Right renal cortex interstitium (tissue), 3 donors: Measurements from ENCODE around the gene MTERF2. TPM values are rescaled to one million over a fixed set of nuclear protein-coding genes. Genes with fewer than 3 reads are reported as not detected.
"Not testable (repeated sequence)": the region's sequence is repeated elsewhere in the genome, so short reads cannot be mapped to it uniquely, and the experiment has no call there.

Source experiments
- DNase-seq, 3 donors: peaks; one replicate each; pipeline ENCODE4 v3.0.0-alpha.2; 2013; ENCODE audit warnings: low read depth in 3 of 3, low spot score in 2 of 3
- polyA plus RNA-seq, 3 donors: library from polyadenylated mRNA; unstranded; fragments of 120-200 nt; gene quantifications; one replicate each; pipeline ENCODE4 v1.2.1, GENCODE V29; 2013; ENCODE audit not compliant: insufficient read length in 3 of 3

The MTERF2 gene, protein sequence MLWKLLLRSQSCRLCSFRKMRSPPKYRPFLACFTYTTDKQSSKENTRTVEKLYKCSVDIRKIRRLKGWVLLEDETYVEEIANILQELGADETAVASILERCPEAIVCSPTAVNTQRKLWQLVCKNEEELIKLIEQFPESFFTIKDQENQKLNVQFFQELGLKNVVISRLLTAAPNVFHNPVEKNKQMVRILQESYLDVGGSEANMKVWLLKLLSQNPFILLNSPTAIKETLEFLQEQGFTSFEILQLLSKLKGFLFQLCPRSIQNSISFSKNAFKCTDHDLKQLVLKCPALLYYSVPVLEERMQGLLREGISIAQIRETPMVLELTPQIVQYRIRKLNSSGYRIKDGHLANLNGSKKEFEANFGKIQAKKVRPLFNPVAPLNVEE
- polyA plus RNA-seq: 10 to 100 TPM; 28.6 to 34.2 (median 33.9) TPM

DNA sequence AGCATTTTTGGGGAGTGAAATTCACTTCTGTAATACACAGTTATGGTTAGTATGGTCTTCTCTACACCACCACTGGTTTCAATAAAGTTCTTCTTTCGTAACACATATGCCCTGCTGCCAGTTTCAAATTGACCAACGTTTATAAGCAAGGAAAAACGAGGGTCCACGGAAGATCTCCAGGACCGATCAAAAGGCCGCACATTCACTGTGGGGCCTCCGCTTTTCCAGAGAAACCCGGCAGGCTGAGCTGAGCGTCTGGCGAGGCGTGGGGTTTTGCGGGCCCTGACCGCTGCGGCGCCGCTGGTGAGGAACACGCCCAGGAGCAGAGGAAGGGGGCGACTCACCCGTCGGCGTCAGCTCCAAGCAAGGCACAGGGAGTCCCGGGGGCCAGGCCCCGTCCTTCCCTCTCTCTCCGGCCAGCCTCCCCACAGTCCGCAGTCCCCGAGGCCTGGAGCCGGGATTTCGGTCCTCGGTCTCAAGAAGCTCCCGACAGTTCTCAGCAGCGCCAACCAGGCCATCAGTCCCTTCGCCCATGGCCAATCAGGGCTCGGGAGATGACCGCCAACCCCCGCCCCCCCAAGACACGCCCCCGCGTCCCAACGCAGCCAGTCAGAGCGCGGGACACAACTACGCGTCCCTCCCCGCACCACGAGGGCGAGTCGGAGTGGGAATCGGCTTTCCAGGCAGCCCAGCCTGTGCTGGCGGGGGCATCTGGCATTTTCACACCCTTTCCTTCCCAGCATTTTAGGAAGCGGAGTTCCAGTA, at the start of gene MTERF2:
Gene MTERF2 (minus strand): TSS at position 522 of the 765 bp plus-strand sequence. CDS start 8,432 bp downstream, outside the sequence.
- peak; percentile 68 to 89 (median 79) for DNase-seq

DNA sequence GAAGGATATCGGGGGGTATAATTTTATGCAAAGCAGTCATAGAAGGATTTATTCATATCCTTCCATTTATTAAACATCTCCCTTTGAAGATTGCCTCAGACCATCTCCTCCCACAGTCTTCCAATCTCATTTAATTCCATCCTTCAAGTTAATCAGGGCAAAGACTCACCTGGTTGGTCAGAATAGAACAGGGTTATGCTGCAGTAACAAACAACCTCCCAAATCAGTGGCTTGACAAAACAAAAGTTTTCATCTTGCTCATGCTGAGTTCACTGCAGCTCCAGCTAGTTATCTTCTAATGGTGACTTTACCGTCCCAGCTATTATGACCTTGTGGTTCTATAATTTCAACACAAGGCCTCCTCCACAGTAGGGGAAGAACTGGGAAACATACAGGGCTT, 48.8 kb upstream of the MTERF2 start:
- no peak for DNase-seq

DNA sequence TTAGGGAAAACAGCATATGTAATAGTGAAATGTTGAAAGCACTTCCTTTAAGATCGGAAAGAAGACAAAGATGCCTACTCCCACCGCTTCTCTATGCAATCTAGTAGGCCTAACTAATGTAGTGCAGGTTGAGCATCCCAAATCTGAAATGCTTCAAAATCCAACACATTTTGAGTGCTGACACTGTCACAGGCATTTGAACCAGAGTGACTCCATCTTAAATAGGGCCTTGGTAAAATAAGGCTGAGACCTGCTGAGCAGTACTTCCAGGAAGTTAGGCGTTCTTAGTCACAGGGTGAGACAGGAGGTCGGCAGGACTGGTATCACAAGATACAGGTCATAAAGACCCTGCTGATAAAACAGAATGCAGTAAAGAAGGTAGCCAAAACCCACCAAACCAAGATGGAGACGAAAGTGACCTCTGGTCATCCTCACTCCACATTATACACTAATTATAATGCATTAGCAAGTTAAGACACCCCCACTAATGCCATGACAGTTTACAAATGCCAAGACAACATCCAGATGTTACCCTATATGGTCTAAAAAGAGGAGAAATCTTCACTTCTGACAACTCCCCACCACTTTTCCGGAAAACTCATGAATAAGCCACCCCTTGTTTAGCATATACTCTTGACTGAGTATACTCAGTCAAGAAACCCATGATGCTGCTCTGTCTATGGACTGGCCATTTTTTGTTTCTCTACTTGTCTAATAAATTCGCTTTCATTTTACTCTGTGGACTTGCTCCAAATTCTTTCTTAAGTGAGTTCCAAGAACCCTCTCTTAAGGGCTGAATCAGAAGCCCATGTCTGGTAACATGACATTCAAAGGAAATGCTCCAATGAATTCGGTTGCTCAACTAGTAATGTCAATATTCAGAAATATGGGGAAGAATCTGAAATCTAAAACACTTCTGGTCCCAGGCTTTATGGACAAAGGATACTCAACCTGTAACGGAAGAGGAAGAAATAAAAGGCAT, 47.1 kb upstream of the MTERF2 start:
- no peak for DNase-seq

- DNase-seq: no peak
These were observed 45.3 kb upstream of the MTERF2 start for GRCh38 chr12:107032266-107032665.

- no peak for DNase-seq
These were observed 44.1 kb upstream of the MTERF2 start for GRCh38 chr12:107031061-107031460.

GRCh38 chr12:107029081-107029480, 42.1 kb upstream of the MTERF2 start:
- DNase-seq: no peak

- DNase-seq: peak; percentile 38 to 58 (median 55)
These were observed 40.7 kb upstream of the MTERF2 start for GRCh38 chr12:107027636-107028053.

- DNase-seq: peak in 1 of 3 donors; percentile 2
These were observed 40.1 kb upstream of the MTERF2 start for GRCh38 chr12:107026806-107027635.

GRCh38 chr12:107026356-107026755, 39.4 kb upstream of the MTERF2 start:
- DNase-seq: not testable (repeated sequence)

DNA sequence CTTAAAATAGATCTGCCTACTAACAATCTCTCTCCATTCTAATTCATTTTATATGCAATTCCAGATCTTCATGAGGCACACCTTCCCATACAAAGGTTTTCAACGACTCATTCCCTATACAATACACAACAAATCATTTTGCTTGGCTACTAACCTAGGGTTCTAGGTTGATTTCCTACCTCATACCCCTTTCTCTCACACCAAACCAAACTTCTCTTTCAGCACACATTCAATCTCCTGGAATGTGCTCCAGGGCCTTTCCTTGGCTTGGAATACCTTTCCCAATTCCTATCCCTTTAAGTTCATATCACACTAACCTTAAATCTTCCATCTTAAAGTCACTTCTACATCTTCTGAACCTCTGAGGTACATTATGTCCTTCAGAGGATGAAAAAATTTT, 38.7 kb upstream of the MTERF2 start:
- DNase-seq: no peak

GRCh38 chr12:107019546-107019945, 32.6 kb upstream of the MTERF2 start:
- no peak for DNase-seq

GRCh38 chr12:107017042-107017441, 30.1 kb upstream of the MTERF2 start:
- no peak for DNase-seq

DNA sequence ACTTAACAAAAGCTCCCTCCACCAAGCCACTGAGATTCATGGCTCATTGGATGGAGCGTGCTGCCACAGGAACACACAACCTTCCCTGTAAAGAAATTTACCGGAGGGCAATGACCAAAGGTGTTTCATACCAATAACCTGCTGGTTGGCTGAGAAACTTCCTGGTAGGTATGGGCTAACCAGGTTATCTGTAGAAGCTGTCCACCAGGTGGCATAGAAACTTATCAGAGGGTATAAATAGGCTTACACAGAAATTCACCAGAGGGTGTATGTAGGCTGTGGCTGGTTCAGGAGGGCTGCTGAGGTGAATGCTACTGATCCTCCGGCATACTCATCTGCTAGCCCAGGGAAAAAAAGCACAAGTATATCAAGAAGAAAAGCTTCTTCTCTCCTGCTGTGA, 27.1 kb upstream of the MTERF2 start:
- DNase-seq: no peak

DNA sequence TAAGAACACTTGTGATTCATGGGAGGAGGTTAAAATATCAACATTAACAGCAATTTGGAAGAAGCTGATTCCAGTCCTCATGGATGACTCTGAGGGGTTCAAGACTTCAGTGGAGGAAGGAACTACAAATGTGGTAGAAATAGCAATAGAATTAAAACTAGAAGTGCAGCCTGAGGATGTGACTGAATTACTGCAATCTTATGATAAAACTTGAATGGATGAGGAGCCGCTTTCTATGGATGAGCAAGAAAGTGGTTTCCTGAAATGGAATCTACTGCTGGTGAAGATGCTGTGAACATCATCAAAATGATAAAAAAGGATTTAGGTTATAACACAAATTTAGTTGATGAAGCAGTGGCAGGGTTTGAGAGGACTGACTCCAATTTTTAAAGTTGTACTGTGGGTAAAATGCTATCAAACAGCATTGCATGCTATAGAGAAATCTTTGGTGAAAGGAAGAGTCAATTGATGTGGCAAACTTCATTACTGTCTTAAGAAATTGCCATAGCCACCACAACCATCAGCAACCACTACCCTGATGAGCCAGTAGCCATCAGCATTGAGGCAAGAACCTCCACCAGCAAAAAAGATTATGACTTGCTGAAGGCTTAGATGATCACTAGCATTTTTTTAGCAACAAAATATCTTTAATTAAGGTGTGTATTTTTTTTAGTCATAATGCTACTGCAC, 25.9 kb upstream of the MTERF2 start:
- DNase-seq: no peak

DNA sequence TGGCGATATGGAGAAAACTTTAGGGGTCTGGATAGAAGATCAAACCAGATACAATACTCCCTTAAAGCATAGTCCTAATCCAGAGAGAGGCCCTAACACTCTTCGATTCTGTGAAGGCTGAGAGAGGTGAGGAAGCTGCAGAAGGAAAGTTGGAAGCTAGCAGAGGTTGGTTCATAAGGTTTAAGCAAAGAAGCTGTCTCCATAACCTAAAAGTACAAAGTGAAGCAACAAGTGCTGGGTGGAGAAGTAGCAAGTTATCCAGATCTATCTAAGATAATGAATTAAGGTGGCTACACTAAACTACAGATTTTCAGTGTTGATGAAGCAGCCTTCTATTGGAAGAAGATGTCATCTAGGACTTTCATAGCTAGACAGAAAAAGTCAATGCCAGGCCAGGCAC, 24.6 kb upstream of the MTERF2 start:
- no peak for DNase-seq

GRCh38 chr12:107007411-107007810, 20.5 kb upstream of the MTERF2 start:
- no peak for DNase-seq

DNA sequence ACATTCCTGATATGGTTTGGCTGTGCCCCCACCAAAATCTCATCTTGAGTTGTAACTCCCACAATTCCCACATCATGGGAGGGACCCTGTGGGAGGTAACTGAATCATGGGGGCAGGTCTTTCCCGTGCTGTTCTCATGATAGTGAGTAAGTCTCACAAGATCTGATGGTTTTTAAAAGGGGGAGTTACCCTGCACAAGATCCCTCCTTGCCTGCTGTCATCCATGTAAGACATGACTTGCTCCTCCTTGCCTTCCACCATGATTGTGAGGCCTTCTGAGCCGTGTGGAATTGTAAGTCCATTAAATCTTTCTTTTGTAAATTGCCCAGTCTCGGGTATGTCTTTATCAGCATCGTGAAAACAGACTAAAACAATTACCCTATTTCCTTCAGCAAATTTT, 15.7 kb upstream of the MTERF2 start:
- not testable (repeated sequence) for DNase-seq

DNA sequence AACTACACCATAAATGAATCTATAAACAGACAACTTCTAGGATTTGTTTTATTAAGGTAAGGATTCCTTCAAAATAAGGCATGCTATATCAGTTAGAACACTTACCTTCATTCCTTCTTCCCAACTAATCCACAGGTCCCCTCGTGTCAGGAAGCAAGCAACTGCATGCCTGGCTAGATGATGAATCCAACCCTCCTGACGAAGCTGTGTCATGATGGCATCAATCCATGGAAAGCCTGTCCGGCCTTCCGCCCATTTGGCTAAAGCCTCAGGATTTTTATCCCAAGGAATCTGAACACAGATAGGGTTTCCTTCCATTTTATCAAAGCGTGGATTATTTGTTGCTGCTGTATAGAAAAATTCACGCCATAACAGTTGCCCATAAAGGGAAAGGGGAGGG, 12.5 kb upstream of the MTERF2 start:
- no peak for DNase-seq

DNA sequence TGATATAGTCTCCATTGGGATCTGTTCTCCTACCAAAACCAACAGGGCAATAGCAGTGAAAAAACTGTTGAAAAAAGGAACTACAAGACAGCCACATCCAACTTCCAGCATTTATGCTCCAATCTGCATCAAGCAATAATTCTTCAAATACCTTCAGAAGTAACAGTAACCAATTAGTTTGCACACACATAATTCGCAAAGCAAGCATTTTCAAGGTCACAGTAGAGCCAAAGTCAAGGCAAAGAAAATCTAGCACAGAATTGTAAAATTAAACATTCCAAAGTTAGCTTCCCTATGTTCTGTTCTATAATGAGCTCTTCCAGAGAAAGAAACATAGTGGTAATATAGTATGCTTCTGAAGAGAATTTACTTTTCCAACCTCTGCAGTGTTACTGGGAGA, 11.0 kb upstream of the MTERF2 start:
- no peak for DNase-seq
